GM18870 (cell line): Measurements from ENCODE around the gene MUC2.

Experiments
- ATAC-seq: cut with Tn5 transposase; IDR thresholded peaks from one replicate; pipeline ENCODE4 v1.9.1; 2021; ENCODE audit warnings: moderate library complexity; ENCODE audit not compliant: unreplicated experiment

MUC2 gene

GRCh38 chr11:1070594-1071462 lies 3.8 kb upstream of the MUC2 start:
- ATAC-seq, result no peak

GRCh38 chr11:1071571-1072115 lies 3.0 kb upstream of the MUC2 start:
- no peak for ATAC-seq

- no peak for ATAC-seq
These were observed 2.4 kb upstream of the MUC2 start for GRCh38 chr11:1072116-1072820.

DNA sequence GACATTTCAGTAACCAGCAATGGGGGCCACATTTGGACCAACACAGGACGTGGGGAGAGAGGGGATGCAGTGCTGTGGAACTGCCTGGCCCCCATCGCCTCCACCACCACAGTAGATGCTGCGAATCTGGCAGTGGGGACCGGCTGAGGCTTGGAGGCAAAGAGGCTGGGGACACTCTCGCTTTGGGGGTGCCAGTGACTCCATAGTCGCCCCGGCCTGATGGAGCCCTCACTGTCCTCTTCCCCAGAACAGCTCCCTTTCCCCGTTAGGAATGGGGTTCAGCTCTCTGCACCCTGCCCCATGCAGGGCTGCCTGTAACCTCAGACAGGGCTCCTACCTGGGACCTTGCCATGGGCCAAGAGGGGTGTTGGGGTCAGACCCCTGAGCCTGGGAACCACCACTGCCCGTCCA lies 1.8 kb upstream of the MUC2 start:
- ATAC-seq, result no peak

DNA sequence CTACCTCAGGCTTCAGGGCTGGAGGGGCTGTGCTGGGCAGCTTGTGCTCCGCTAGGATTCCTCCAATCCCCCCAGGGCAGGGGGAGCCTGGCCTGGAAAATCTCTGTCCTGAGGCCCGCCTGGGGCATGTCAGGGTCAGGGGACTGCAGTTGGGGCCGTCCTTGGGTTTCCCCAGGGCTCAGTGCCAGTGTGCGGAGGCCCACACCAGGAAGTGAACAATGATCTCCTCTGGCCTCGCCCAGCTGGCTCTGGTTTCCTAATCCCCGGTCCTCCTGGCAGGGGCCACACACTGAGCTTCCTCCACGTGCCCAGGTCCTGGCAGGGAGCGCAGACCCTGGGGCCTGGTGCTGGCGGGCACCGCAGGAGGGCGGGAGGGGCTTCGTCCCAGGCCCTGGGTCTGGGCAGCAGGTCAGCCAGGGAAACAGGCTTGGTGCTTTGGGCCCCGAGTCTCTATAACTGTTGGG lies 1.4 kb upstream of the MUC2 start:
- no peak for ATAC-seq

GRCh38 chr11:1073851-1074243 lies 827 bp upstream of the MUC2 start:
- ATAC-seq, result no peak

GRCh38 chr11:1075341-1075911 lies 752 bp downstream of the MUC2 start:
- no peak for ATAC-seq

DNA sequence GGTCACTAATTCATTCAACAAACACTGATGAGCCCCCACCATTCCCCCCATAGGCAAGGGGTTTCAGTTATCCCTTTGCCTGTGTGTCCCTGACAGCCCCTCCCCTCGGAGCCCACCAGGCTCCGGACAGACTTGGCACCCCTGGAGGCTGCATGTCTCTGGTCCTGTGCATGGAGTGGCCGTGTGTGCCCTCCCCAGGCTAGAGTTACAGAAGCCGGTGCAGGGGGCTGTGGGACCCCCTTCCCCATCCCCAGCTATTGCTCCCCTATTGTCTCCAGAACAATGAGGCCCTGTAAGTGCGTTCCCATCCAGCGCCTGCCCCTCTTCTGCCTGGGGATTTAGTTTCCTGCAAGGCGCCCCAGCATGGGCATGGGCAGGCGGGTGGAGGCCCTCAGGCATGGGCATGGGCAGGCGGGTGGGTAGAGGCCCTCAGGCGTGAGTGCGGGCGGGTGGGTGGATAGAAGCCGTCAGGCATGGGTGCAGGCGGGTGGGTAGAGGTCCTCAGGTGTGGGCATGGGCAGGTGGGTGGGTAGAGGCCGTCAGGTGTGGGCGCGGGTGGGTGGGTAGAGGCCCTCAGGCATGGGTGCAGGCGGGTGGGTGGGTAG lies 1.5 kb downstream of the MUC2 start:
- no peak for ATAC-seq

DNA sequence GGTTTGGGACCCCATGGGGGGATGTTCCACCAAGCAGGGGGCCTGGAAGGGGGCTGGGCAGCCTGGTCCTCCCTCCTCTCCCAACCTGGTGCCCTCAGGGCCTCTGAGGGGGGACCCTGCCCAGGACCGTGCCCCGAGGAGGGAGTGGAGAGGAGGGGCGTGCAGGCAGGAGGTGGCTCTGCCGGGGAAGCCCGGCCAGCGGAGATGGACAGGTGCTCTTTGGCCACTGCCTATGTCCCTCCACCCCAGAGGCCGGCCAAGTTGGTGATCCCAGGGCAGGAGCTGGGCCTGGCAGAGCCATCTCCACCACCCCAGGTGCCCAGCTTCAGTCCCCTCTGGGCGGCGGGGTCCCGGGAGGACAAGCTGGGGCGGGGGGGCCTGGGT lies 2.4 kb downstream of the MUC2 start:
- no peak for ATAC-seq

- no peak for ATAC-seq
These were observed 2.9 kb downstream of the MUC2 start for GRCh38 chr11:1077417-1078119.

DNA sequence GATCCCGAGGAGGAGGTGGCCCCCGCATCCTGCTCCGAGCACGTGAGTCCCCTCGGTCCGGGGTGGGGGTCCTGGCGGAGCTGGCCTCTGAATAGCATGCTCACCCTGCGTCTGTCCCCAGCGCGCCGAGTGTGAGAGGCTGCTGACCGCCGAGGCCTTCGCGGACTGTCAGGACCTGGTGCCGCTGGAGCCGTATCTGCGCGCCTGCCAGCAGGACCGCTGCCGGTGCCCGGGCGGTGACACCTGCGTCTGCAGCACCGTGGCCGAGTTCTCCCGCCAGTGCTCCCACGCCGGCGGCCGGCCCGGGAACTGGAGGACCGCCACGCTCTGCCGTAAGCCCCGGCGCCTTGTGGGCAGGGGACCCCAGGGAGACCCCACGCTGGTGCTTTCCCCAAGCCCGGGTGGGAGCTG lies 3.5 kb downstream of the MUC2 start:
- ATAC-seq, result no peak

- no peak for ATAC-seq
These were observed 7.1 kb downstream of the MUC2 start for GRCh38 chr11:1081601-1082311.

- ATAC-seq, result no peak
These were observed 7.7 kb downstream of the MUC2 start for GRCh38 chr11:1082346-1082727.

DNA sequence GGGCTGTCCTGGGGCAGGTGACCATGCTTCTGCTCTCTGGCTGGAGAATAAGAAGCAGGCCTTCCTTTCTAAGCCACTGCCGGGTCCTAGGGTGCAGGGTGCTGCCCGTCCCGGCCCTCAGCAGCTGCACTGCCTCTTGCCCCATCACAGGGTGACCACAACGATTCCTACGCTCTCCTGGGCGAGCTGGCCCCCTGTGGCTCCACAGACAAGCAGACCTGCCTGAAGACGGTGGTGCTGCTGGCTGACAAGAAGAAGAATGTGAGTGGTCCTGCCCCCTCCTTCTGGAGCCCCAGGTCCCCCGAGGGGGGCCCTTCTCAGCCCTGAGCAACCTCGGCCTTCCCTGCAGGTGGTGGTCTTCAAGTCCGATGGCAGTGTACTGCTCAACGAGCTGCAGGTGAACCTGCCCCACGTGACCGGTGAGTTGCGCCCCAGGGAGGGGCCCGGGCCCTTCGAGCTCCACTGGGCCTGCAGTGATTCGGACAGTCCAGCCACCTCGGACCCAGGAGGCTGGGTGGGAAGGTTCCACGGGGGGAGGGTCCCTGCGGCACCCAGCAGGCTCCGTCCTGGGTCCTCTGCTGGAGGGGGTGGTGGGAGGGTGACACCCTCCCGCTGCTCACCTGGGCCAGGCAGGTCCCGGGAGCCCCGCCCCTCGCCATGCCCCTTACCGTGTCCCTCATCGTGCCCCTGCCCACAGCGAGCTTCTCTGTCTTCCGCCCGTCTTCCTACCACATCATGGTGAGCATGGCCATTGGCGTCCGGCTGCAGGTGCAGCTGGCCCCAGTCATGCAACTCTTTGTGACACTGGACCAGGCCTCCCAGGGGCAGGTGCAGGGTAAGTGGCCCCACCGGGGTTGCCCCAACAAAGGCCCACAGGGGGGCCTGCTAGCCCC lies 8.3 kb downstream of the MUC2 start:
- ATAC-seq, result no peak

DNA sequence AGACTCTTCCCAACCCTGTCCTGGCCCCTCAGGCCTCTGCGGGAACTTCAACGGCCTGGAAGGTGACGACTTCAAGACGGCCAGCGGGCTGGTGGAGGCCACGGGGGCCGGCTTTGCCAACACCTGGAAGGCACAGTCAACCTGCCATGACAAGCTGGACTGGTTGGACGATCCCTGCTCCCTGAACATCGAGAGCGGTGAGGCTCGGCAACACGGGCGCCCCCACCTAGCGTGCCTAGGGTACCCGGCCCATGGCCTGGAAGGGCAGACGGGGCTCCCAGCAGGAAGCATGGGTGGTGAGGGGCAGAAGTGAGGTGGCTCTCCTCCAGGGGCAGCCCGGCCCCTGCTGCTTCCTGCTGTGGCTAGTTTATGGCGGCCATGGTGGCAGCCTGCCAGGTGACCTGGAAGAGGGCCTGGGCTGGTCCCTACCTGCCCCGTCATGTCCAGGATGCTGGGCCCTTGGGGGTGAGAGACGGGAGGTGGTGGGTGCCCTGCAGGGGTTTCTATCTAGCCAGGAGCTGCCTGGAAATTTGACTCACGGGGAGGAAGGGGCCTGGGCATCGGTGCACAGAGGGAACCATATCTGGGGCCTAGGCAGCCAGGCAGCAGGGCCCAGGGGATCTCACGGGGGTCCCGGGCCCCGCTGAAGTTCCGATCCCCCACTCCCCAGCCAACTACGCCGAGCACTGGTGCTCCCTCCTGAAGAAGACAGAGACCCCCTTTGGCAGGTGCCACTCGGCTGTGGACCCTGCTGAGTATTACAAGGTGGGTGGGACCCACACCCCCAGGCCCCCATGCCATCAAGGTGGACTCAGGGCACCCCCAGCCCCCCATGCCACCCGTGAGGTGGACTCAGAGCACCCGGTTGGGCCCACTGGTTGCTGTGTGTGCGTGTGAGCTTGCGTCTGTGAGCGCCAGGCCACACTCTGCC lies 9.2 kb downstream of the MUC2 start:
- ATAC-seq, result no peak

DNA sequence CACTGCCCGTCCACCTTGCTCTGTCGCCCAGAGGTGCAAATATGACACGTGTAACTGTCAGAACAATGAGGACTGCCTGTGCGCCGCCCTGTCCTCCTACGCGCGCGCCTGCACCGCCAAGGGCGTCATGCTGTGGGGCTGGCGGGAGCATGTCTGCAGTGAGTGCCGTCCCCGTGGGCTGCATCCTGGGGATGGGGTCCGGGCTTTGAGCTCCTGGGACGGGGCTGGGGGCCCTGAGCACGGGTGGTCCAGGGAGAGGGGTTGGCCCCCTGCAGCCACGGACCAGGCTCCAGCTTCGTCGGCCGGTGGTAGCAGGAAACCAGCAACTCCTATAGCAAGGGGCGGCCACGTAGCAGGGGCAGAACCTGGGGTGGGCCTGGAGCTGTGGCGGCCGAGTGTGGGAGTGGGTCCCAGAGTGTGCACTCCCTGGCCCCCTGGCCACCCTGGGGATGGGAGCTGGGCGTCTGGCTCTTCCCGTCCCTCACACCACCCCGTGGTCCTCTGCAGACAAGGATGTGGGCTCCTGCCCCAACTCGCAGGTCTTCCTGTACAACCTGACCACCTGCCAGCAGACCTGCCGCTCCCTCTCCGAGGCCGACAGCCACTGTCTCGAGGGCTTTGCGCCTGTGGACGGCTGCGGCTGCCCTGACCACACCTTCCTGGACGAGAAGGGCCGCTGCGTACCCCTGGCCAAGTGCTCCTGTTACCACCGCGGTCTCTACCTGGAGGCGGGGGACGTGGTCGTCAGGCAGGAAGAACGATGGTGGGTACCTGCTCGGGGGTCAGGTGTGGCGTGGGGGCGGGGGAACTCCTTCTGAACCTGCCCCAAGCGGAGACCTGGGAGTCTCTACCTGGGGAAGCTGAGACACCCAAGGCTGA lies 10.1 kb downstream of the MUC2 start:
- ATAC-seq, result no peak
